ENCODE measurements around the gene SV2C.
"Not testable (repeated sequence)": the region's sequence is repeated elsewhere in the genome, so short reads cannot be mapped to it uniquely, and the experiment has no call there.

Gene SV2C

GRCh38 chr5:76082772-76083554 is at the start of gene SV2C:
SV2C (plus strand) TSS chr5:76083383; CDS start chr5:76131751, 48,368 bp downstream.
- no peak for DNase-seq

- DNase-seq: not testable (repeated sequence)
These were observed 45.4 kb upstream of the SV2C start for GRCh38 chr5:76037736-76038151.

GRCh38 chr5:76038212-76038611 is 45.0 kb upstream of the SV2C start:
- DNase-seq: no peak

- DNase-seq: no peak
These were observed 42.4 kb upstream of the SV2C start for GRCh38 chr5:76040806-76041205.

- DNase-seq: no peak
These were observed 41.3 kb upstream of the SV2C start for GRCh38 chr5:76041863-76042262.

- no peak for DNase-seq
These were observed 36.4 kb upstream of the SV2C start for GRCh38 chr5:76046741-76047140.

- no peak for DNase-seq
These were observed 33.0 kb upstream of the SV2C start for GRCh38 chr5:76050134-76050533.

- DNase-seq: no peak
These were observed 20.6 kb upstream of the SV2C start for GRCh38 chr5:76062502-76063041.

GRCh38 chr5:76065258-76065657 is 17.9 kb upstream of the SV2C start:
- no peak for DNase-seq

GRCh38 chr5:76069061-76069735 is 14.0 kb upstream of the SV2C start:
- DNase-seq: no peak

GRCh38 chr5:76074487-76075065 is 8.6 kb upstream of the SV2C start:
- no peak for DNase-seq

- DNase-seq: no peak
These were observed 1.1 kb upstream of the SV2C start for GRCh38 chr5:76081811-76082771.

- DNase-seq: no peak
These were observed 642 bp downstream of the SV2C start for GRCh38 chr5:76083555-76084495.

GRCh38 chr5:76084496-76085242 is 1.5 kb downstream of the SV2C start:
- no peak for DNase-seq

GRCh38 chr5:76085243-76085579 is 2.0 kb downstream of the SV2C start:
- DNase-seq: no peak

GRCh38 chr5:76086095-76086494 is 2.9 kb downstream of the SV2C start:
- DNase-seq: no peak

GRCh38 chr5:76089156-76089555 is 6.0 kb downstream of the SV2C start:
- not testable (repeated sequence) for DNase-seq

- DNase-seq: no peak
These were observed 8.2 kb downstream of the SV2C start for GRCh38 chr5:76091351-76091750.

- DNase-seq: no peak
These were observed 16.1 kb downstream of the SV2C start for GRCh38 chr5:76099286-76099702.

GRCh38 chr5:76099756-76100155 is 16.6 kb downstream of the SV2C start:
- DNase-seq: no peak

GRCh38 chr5:76104027-76104426 is 20.8 kb downstream of the SV2C start:
- DNase-seq: no peak

Measured in NCI-H526 treated with DMSO at 0.1 percent for 48 hours (cell line).